ENCODE data around the gene CCDC18. TPM values are rescaled to one million over a fixed set of nuclear protein-coding genes. Genes with fewer than 3 reads are reported as not detected.

CCDC18 gene
- polyA plus RNA-seq, 1 experiment = 4.3 TPM

DNA sequence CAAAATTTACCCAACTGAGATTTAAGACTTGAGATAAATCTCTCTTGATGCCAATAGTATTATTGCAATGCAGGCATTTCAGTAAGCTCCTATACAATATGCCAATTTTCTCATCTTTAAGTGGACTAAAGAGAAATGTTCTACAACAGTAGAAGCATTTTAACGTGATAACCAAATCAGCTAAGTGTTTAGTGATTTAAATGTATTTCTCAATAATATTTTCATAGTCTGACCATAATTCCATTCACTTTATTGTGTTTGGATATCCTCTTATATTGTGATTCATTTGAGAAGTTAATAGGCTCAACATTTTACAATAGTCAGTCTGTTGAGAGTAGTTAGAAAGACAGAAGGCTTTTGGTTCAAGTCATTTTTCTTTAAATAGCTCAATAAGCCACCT is 120.6 kb downstream of the CCDC18 start:
- no peak overlapping the region for H3K4me3 ChIP-seq (ENCODE audit: low read depth, low read length)
- CTCF ChIA-PET = no interaction called here
- no peak for DNase-seq (ENCODE audit: low read depth, low spot score)

GRCh38 chr1:93302078-93302477 is 121.6 kb downstream of the CCDC18 start:
- TF ChIP-seq CTCF (IDR thresholded peaks at IDR 0.05; ENCODE audit: low read depth, low read length) = no peak
- ChIA-PET CTCF (interaction anchor here (0.6 to 0.7 kb wide), 2 partner anchors 37 to 278 kb away, joined by 3 read pairs; no protein-coding TSS in a partner anchor), POLR2A (no interaction called here)

More for the DNA sequence above, 120.6 kb downstream of the CCDC18 start:
- TF ChIP-seq CTCF (IDR thresholded peaks at IDR 0.05; ENCODE audit: low read depth, low read length) = no peak
- Histone ChIP-seq H3K27ac (ENCODE audit: low read depth, low read length) (no peak overlapping the region), H3K9me3 (ENCODE audit: control insufficient read depth, insufficient read depth, low read length) (no peaks in the 10 kb centered on the region), H3K27me3 (ENCODE audit: control insufficient read depth, insufficient read depth, low read length) (no peaks in the 10 kb centered on the region)
- POLR2A ChIA-PET = no interaction called here

GRCh38 chr1:93304716-93305138 is 124.2 kb downstream of the CCDC18 start:
- ChIA-PET CTCF (interaction anchor here (0.5 to 3.0 kb wide), 98 partner anchors 8 to 1031 kb away, joined by 3 to 48 read pairs (median 5); partner anchors contain the start of genes DR1 and MTF2), POLR2A (interaction anchor here (0.8 to 1.2 kb wide), 3 partner anchors 21 to 248 kb away, joined by 3 read pairs; partner anchors contain the start of gene DR1)
- H3K9me3 ChIP-seq (ENCODE audit: control insufficient read depth, insufficient read depth, low read length) = no peaks in the 10 kb centered on the region

More at GRCh38 chr1:93302078-93302477, 121.6 kb downstream of the CCDC18 start:
- Histone ChIP-seq H3K27ac (ENCODE audit: low read depth, low read length) (no peak overlapping the region), H3K27me3 (ENCODE audit: control insufficient read depth, insufficient read depth, low read length) (no peaks in the 10 kb centered on the region), H3K9me3 (ENCODE audit: control insufficient read depth, insufficient read depth, low read length) (no peaks in the 10 kb centered on the region), H3K4me3 (ENCODE audit: low read depth, low read length) (no peak overlapping the region)
- DNase-seq (ENCODE audit: low read depth, low spot score) = no peak

DNA sequence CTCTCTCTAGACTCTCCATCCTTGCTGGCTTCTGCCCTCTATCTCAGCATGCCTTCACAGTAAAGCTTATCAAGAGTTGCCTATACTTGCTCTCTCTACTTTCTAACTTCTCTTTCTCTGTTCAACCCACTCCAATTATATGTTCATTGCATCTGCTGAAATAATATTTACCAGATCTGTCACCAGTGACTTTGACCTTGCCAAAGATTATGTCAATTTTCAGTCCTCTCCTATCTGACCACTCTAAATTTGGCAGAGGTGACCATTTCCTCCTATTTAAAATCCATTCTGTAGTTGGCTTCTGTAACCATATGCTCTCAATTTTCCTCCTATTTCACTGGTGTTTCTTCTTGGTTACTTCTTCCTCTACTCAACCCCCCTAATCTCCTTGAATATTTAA is 126.4 kb downstream of the CCDC18 start:
- H3K27ac ChIP-seq (ENCODE audit: low read depth, low read length) = no peak overlapping the region
- no peak for TF ChIP-seq CTCF (IDR thresholded peaks at IDR 0.05; ENCODE audit: low read depth, low read length)
- ChIA-PET CTCF (no interaction called here), POLR2A (no interaction called here)
- no peak for DNase-seq (ENCODE audit: low read depth, low spot score)
- no peaks in the 10 kb centered on the region for H3K9me3 ChIP-seq (ENCODE audit: control insufficient read depth, insufficient read depth, low read length)
- H3K4me3 ChIP-seq (ENCODE audit: low read depth, low read length) = no peak overlapping the region
- H3K27me3 ChIP-seq (ENCODE audit: control insufficient read depth, insufficient read depth, low read length) = no peaks in the 10 kb centered on the region

More at GRCh38 chr1:93304716-93305138, 124.2 kb downstream of the CCDC18 start:
- DNase-seq (ENCODE audit: low read depth, low spot score) = peak; percentile 48
- Histone ChIP-seq H3K27ac (ENCODE audit: low read depth, low read length) (no peak overlapping the region), H3K4me3 (ENCODE audit: low read depth, low read length) (no peak overlapping the region), H3K27me3 (ENCODE audit: control insufficient read depth, insufficient read depth, low read length) (no peaks in the 10 kb centered on the region)
- peak; percentile 90 for TF ChIP-seq CTCF (IDR thresholded peaks at IDR 0.05; ENCODE audit: low read depth, low read length)

DNA sequence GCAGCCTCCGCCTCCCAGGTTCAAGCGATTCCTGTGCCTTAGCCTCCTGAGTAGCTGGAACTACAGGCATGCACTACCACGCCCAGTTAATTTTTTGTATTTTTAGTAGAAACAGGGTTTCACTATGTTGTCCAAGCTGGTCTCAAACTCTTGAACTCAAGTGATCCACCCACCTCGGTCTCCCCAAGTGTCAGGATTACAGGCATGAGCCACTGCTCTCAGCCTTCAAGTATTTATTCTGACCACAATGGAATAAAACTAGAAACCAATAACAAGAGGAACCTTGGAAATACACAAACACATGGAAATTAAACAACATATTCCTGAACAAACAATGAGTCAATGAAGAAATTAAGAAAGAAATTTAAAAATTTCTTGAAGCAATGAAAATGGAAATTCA is 132.5 kb downstream of the CCDC18 start:
- ChIA-PET CTCF (interaction anchor here (2.6 kb wide), 1 partner anchor 8 kb away, joined by 14 read pairs; no protein-coding TSS in a partner anchor), POLR2A (no interaction called here)
- no peaks in the 10 kb centered on the region for H3K27me3 ChIP-seq (ENCODE audit: control insufficient read depth, insufficient read depth, low read length)
- DNase-seq (ENCODE audit: low read depth, low spot score) = no peak
- no peak overlapping the region for H3K4me3 ChIP-seq (ENCODE audit: low read depth, low read length)
- H3K9me3 ChIP-seq (ENCODE audit: control insufficient read depth, insufficient read depth, low read length) = no peaks in the 10 kb centered on the region
- no peak overlapping the region for H3K27ac ChIP-seq (ENCODE audit: low read depth, low read length)
- TF ChIP-seq CTCF (IDR thresholded peaks at IDR 0.05; ENCODE audit: low read depth, low read length) = no peak

All from AG04450 (cell line).